ENCODE measurements around the gene TMEM163.
"Not testable (repeated sequence)": the region's sequence is repeated elsewhere in the genome, so short reads cannot be mapped to it uniquely, and the experiment has no call there.

TMEM163 gene

DNA sequence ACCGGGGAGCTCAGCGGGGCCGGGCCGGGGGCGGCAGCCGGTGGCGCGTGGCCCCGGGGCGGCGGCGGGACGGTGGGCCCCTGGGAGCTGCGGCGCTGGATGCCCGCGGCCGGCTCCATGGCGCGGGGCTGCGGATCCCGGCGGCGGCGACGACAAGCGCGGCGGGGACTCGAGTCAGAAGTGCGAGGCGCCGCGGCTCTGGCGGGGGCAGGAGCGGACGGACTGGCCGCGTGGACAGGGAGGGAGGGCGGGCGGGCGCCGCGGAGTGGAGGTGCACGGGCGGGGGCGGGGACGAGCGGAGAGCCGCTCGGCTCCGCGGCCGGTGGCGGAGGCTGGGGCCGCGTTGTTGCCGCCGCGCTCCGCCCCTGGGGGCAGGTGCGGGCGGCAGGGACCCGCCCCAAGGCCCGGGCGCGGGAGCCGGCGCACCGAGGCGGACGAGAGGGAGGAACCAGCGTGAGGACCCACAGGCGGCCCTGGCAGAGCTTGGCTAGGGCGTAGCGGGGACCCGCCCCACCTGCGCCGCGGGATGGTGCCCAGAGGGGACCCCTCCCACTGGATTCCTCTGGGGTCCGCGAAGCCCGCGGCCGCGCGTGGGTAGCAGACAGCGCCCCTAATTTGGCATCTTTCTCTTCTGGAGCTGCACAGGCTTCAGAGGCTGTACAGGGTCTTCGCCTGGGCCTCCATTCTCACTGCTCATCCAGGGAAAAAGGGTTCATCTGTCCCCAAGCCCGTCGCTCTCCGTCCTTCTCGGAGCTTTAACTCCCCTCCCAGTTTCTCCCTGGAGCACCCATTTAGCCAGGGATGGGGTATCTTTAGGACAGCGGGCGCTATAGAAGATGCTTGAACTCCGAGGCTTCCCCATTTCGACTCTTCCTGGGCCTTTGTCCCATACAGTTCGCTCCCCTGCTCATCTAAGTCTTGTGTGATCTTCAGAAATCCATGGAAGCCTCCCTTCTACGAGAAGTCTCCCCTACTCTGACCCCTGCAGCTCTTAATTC, at the start of gene TMEM163:
TSS of gene TMEM163 (minus strand) at position 184 of the 998 bp plus-strand sequence.
- no peak for DNase-seq

- DNase-seq = no peak
Observed at GRCh38 chr2:134766583-134766982, 47.8 kb upstream of the TMEM163 start.

GRCh38 chr2:134765987-134766386, 47.2 kb upstream of the TMEM163 start:
- DNase-seq = no peak

GRCh38 chr2:134764164-134764563, 45.4 kb upstream of the TMEM163 start:
- no peak for DNase-seq

DNA sequence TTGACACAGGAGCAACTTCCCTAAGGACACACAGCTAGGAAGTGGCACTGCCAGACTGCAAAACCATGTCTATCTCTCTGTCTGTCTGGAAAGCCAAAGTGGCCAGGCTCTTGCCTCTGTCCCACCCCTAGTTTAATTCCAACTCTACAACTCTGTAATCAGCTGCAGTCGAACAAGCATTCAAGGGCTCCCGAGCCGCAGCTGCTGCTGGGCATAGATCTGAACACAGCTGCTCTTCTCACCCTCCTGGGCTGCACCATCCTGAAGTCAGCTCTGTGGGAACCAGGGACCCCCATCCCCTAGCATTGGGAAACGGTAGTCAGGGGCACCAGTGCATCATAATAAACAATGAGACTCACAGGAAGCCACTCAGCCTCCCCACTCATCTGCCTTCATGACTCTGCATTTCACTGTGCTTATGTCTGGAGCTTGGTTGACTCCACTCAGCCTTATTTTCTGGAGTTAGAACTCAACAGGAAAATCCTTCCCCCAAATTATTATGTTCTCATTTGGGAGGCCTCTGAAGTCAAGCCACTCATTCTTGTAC, 44.4 kb upstream of the TMEM163 start:
- no peak for DNase-seq

DNA sequence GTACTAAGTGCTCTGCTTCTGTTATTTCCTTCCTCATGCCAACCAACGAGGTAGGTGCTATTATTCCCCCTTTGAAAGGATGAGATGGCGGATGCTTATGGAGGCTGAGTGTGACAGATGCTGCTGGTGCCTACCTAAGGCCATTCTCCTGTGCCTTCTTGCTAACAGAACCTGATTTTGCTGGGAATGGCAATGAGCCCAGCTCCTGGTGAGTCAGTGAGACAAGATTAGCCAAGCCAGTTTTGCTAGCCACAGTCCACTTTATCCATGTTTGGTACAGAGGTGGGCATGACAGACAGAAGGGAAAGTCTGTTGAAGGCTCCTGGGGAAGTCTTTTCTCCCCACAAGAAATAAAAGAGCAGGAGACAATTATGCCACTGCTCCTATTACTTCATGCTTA, 43.7 kb upstream of the TMEM163 start:
- DNase-seq = no peak

DNA sequence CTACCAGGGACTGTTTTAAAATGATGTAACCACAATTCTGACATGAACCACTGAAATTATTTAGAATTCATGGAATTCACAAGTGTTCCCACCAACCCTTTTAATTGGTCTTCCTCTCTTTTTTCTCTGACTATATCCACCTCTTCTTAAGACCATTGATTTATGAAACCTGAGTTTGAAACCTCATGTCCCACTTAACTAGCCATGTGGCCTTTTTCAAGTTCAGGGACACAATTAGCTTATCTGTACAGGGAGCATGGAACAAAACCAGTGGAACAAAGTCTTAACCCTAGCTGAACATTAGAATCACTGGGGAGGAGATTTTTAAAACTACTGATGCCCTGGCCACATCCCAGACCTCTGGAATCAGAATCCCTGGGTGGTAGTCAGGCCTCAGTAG, 41.6 kb upstream of the TMEM163 start:
- no peak for DNase-seq

- no peak for DNase-seq
Observed at GRCh38 chr2:134758633-134759032, 39.8 kb upstream of the TMEM163 start.

- not testable (repeated sequence) for DNase-seq
Observed at GRCh38 chr2:134751981-134752380, 33.2 kb upstream of the TMEM163 start.

DNA sequence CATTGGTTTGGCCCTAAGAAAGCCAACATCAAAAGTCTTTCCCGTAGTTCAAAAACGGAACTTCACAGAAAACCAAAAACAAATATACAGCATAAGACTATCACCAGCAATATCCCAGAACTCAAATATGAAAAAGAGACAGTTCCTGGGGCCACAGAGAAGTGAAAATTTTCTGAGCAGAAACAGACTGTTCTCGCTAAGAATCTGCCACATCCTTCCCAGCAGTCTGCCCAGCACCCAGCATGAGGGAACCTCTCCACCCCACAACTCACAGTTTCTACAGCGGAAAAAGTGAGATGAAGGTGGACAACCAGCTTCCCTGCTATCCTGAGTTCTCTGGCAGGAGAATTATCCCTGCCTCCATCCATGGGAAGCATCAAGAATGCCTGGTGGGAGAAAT, 26.7 kb upstream of the TMEM163 start:
- DNase-seq = no peak

GRCh38 chr2:134745023-134745422, 26.2 kb upstream of the TMEM163 start:
- no peak for DNase-seq

- DNase-seq = no peak
Observed at GRCh38 chr2:134739879-134740301, 21.1 kb upstream of the TMEM163 start.

GRCh38 chr2:134739236-134739878, 20.6 kb upstream of the TMEM163 start:
- no peak for DNase-seq

GRCh38 chr2:134738141-134738870, 19.5 kb upstream of the TMEM163 start:
- no peak for DNase-seq

- DNase-seq = no peak
Observed at GRCh38 chr2:134737671-134738070, 18.9 kb upstream of the TMEM163 start.

DNA sequence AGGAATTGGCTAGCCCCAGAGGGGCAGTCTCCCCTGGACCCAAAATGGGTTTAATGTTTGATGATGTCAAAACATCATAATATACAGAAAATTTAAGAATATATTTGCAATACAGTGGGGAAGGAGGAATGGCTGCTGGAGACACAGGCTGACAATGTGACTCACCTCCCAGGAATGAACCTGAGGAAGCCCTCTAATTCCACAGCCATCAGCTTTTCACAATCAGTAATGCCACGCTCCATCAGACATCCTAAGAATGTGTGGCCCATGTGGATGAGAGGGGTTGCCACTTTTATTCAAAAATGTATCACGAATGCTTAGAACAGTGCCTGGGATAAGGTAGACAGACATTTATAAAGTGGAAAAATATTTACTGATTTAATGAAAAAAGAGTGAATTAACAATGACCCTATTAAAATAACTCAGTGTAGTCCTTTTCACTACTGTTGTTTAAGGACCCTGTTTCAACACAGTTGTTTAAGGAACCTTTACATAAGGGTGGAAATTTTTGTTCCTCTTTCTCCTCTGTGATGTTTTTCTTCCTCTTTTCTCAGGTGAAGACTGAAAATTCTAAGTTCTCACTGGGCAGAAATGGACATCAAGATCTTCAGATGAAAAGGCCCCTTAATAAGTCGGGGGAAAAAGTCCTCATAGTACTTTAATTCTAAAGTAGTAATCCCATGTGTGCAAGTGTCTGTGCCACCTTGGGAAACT, 17.5 kb upstream of the TMEM163 start:
- no peak for DNase-seq

GRCh38 chr2:134728163-134728562, 9.4 kb upstream of the TMEM163 start:
- DNase-seq = no peak

- DNase-seq = no peak
Observed at GRCh38 chr2:134727385-134727784, 8.6 kb upstream of the TMEM163 start.

- DNase-seq = no peak
Observed at GRCh38 chr2:134726645-134727044, 7.8 kb upstream of the TMEM163 start.

DNA sequence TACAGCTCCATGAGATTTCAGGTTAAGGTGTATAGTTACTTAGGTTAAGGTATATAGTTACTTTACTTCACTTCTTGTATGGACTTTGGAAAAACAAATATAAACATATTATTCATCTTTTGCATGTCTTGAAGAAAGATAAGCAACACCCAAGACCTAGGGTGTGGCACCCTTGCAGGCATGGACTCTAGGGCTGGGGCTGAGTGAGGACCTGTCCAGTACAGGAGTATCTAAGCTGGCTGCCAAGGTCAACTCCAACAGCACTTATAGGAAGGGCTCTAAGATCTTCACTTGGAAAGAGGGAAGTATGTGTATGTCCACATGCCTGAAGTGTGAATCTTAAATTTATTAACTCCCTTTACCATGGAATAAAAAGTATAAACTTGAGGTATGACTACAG, 7.1 kb upstream of the TMEM163 start:
- DNase-seq = no peak

GRCh38 chr2:134724341-134724740, 5.5 kb upstream of the TMEM163 start:
- no peak for DNase-seq

- DNase-seq = not testable (repeated sequence)
Observed at GRCh38 chr2:134723742-134724141, 4.9 kb upstream of the TMEM163 start.

Measured in NCI-H1048 (cell line).